Stimulated activated CD4-positive, alpha-beta T cell treated with anti-CD3 and anti-CD28 coated beads, Interleukin-1b, Interleukin-23, amount 100 ng/mL, for 1 hour (primary cell): ENCODE data around the gene ATF7.

Source experiments
- DNase-seq, 2 donors: peaks; one replicate each; pipeline ENCODE4 v3.0.0-alpha.2; 2020; ENCODE audit warnings: low read depth in 2 of 2

ATF7 gene

GRCh38 chr12:53500776-53501614 lies 125.2 kb downstream of the ATF7 start, which contains the start of gene TARBP2:
Gene TARBP2 (plus strand): TSS chr12:53501283. CDS start chr12:53501409, 126 bp downstream.
- peak; percentile 90 to 95 for DNase-seq

- DNase-seq, result no peak
These were observed 125.9 kb downstream of the ATF7 start for GRCh38 chr12:53500142-53500775.

DNA sequence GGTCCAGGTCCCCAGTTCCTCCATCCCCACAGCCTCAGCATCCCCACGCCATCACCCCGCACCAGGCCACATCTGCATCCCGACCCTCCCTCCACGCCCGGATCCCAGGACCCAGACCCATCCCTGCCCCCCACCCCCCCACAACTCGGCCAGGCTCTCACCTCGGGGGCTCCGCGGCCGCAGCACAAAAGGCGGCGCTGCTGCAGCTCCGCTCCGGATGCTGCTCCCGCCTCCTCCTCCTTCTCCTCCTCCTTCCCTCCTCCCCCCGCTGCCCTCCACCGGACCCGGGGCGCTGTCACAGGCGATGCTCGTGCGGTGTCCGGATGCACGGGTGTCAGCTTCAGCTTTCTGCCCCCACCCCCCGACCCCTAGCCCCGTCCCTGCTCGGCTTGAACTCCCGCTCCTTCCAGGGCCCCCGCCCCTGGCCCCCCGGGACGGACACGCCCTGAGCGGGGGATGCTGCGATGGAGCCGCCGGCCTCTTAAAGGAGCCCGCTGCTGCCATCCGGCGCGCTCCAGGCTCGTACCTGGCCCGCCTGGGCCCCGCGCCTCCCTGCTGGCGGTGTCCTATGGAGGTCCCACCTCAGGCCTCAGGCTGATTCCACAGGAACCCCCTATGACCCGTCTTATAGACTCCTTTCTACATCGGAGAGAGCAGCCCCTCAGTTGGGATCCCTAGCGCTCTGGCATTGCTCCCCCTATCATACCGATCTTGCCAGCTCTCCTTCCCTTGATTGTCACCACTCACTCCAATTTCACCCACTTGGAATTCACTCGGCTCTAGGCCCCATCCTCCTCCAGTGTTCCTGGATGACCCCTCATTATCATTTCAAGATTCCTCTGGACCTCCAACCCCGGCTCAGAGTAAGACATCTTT lies 126.7 kb downstream of the ATF7 start, which contains the start of gene MAP3K12:
Gene MAP3K12, minus strand, starts transcription at position 193 of the 876 bp plus-strand sequence. CDS start 12,067 bp downstream, outside the sequence.
- peak in 1 of 2 donors; percentile 12 for DNase-seq

- no peak for DNase-seq
These were observed 127.9 kb downstream of the ATF7 start for GRCh38 chr12:53498235-53498630.

- DNase-seq, result no peak
These were observed 128.7 kb downstream of the ATF7 start for GRCh38 chr12:53497461-53497860.

DNA sequence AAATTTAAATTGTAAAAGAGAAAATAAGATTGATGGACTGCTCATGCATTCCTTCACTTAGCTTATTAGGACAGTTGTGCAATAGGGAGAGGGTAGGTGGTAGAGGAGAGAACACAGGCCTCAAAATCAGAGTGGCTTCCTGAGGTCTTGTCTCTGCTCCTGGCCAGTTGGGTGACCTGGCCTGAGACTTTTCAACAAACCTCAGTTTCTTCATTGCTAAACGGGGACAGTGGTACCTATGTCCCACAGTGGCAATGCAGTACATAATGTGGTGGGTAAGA lies 129.5 kb downstream of the ATF7 start:
- DNase-seq, result no peak

DNA sequence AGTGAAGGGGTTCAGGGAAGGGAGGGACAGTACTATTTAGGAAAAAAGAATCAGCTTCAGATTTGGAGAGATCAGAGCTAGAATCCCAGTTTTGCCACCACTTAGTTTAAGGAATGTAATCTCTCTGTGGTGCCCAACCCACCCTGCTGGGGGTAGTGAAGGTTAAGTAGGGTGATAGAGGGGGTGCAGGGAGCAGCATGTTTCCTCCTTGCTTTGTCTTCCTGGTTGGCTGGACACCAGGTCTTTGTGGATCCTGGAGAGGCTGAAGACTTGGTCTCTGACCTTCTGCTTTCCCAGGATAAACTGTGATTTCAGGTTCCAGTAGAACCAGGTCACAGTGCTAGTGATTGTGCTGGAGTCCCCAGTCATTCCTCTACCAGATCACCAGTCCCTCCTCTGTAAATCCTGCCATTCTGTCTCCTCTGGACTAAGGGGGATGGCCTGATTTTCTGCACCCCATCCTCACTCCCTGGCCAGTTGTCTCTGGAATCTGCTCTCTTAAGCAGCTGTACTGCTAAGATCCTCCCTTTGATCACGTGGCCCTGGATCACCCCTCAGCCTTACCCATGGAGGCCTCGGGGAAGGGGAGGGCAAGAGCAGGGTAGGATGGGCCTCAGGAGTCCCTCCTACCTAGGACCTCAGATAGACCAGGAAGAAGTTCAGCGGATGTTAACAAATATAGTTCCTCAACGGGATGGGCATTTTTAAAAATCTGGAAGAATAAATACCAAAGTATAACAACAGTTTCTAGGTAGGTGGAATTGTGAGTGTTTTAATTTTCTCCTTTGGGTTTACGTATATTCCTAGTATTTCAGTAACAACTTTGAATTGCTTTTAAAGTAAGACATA lies 130.1 kb downstream of the ATF7 start:
- DNase-seq, result no peak

- DNase-seq, result no peak
These were observed 132.4 kb downstream of the ATF7 start for GRCh38 chr12:53493610-53494391.

GRCh38 chr12:53492830-53493609 lies 133.2 kb downstream of the ATF7 start:
- peak; percentile 68 to 79 for DNase-seq

DNA sequence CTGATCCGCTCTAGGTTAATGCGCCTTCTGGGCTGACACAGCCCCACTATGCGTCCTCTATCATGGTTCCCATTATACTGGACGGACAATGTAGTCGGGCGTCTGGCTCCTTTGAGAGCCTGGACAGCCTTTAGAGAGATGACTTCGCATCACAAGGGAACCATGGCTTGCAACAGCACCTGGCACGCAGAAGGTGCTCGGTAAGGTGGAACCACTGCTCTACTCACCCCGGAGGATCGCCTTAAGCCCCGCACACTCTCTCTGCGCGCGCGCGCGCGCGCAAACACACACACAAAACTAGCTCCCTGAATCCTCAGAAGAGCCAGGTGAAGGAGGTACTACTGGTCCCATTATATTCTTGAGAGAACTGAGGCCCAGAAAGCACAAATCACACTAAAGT lies 134.0 kb downstream of the ATF7 start:
- DNase-seq, result no peak

GRCh38 chr12:53489242-53489864 lies 136.8 kb downstream of the ATF7 start:
- DNase-seq, result no peak

DNA sequence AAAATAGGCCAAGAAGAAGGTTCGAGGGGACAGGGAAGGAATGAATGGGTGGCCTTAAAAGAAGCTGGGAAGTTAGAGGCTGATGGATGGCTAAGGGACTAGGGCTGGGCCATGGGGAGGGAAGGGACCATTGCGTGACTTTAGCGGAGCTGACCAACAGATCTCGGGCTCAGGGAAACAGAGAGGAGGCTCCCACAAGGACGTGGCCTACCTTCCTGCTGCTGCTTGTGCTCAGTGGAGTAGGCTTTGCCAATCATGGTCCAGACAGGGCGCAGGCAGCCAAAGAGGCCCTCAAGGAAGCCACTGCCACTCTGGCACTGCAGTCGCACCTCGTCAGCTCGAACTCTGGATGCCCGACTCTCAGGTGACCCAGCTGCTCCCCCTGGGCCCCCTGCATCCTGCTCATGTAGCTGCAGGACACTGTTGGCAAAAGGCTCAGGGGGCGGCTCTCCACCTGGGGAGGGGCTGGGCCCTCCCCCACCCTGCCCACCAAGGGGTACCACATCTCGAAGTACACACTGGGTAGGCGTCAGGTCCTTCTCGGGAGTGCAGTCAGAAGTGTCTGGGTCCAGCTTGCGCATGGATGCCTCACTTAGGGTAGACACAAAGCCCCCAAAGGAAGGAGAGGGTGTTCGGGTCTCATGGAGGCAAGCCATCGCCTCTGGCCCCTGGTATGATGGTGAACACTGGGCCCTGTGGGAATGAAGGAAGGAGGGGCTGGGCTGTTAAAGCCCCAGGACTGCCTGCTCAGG lies 139.3 kb downstream of the ATF7 start:
- DNase-seq, result no peak

GRCh38 chr12:53485955-53486735 lies 140.0 kb downstream of the ATF7 start:
- DNase-seq, result no peak

- no peak for DNase-seq
These were observed 141.3 kb downstream of the ATF7 start for GRCh38 chr12:53484686-53485575.

DNA sequence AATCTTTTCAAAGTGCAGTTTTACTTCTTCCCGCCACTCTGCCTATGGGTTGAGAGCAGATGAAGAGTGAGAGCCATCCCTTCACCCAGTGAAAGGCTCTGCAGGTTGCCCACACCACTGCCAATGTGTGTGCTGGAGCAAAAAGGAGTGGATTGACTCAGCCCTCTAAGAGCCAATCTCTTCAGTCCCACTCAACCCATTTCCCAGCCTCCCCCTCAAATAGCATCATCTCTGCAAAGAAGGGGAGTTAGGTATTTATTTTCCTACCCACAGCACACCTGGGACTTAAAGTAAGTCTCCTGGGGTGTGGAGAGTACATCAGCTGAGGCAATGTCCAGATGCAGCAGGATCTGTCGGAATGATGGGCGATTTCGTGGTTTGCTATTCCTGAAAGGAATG lies 142.2 kb downstream of the ATF7 start:
- DNase-seq, result no peak

- no peak for DNase-seq
These were observed 142.8 kb downstream of the ATF7 start for GRCh38 chr12:53483225-53483978.
